ENCODE data around the gene GRPEL1.

Gene GRPEL1

DNA sequence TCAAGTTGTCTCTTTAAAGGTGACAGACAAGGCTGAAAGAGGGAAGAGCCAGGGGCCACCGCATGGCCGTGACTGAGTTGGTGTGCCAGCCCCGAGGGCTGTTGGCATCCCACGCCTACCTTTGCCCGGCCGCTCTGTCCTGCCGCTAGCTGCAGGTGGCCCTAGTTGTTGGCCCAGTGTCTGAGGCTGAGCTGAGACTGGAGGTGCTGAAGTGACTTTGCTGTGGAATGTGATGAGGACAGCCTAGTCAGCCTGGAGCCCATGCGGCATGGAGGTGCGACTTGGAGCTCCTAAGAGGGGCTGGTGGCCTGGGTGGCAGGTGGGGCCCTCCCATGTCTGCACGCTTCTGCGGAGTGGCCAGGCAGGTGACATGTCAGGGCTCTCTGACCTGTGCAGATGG, 18.1 kb downstream of the GRPEL1 start:
- TF ChIP-seq TCF12 (IDR thresholded peaks at IDR 0.05; ENCODE audit: low read depth) = no peak
- TF ChIP-seq, protein P1, sequence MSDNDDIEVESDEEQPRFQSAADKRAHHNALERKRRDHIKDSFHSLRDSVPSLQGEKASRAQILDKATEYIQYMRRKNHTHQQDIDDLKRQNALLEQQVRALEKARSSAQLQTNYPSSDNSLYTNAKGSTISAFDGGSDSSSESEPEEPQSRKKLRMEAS (IDR thresholded peaks at IDR 0.05) = no peak
- no peak for TF ChIP-seq FOXM1 (IDR thresholded peaks at IDR 0.05; ENCODE audit: borderline replicate concordance, low read depth)
- TF ChIP-seq, protein P2, sequence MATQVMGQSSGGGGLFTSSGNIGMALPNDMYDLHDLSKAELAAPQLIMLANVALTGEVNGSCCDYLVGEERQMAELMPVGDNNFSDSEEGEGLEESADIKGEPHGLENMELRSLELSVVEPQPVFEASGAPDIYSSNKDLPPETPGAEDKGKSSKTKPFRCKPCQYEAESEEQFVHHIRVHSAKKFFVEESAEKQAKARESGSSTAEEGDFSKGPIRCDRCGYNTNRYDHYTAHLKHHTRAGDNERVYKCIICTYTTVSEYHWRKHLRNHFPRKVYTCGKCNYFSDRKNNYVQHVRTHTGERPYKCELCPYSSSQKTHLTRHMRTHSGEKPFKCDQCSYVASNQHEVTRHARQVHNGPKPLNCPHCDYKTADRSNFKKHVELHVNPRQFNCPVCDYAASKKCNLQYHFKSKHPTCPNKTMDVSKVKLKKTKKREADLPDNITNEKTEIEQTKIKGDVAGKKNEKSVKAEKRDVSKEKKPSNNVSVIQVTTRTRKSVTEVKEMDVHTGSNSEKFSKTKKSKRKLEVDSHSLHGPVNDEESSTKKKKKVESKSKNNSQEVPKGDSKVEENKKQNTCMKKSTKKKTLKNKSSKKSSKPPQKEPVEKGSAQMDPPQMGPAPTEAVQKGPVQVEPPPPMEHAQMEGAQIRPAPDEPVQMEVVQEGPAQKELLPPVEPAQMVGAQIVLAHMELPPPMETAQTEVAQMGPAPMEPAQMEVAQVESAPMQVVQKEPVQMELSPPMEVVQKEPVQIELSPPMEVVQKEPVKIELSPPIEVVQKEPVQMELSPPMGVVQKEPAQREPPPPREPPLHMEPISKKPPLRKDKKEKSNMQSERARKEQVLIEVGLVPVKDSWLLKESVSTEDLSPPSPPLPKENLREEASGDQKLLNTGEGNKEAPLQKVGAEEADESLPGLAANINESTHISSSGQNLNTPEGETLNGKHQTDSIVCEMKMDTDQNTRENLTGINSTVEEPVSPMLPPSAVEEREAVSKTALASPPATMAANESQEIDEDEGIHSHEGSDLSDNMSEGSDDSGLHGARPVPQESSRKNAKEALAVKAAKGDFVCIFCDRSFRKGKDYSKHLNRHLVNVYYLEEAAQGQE (IDR thresholded peaks at IDR 0.05; ENCODE audit: low read depth) = no peak
- no peak for TF ChIP-seq RAD21 (IDR thresholded peaks at IDR 0.05; ENCODE audit: low read depth)
- TF ChIP-seq, protein P3, sequence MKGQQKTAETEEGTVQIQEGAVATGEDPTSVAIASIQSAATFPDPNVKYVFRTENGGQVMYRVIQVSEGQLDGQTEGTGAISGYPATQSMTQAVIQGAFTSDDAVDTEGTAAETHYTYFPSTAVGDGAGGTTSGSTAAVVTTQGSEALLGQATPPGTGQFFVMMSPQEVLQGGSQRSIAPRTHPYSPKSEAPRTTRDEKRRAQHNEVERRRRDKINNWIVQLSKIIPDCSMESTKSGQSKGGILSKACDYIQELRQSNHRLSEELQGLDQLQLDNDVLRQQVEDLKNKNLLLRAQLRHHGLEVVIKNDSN (IDR thresholded peaks at IDR 0.05) = no peak
- no peak for TF ChIP-seq EP300 (IDR thresholded peaks at IDR 0.05; ENCODE audit: borderline replicate concordance)
- no peak for TF ChIP-seq YY1 (IDR thresholded peaks at IDR 0.05; ENCODE audit: low read depth)
- TF ChIP-seq ZBTB7A (IDR thresholded peaks at IDR 0.05; ENCODE audit: low read depth) = no peak
- TF ChIP-seq TEAD4 (IDR thresholded peaks at IDR 0.05) = no peak
- TF ChIP-seq CEBPB (IDR thresholded peaks at IDR 0.05) = no peak
- TF ChIP-seq EGR1 (IDR thresholded peaks at IDR 0.05) = no peak

DNA sequence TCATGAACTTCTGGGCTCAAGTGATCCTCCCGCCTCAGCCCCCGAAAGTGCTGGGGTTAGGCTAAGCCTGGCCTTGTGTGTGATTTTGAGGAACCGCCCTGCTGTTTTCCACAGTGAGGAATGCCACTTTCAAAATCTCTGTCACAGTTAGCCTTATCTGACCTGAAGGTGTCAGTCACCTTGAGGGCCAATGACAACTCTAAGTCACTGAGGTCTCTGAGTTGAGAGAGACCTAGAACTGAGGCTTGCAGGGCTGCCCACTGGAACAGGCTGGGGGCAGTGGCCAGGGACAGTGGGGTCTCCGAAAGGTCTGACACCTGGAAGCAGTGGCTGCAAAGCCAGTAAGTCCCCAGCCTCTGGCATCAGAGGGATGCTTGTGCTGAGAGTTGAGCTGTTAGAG, 18.6 kb downstream of the GRPEL1 start:
- TF ChIP-seq FOXM1 (IDR thresholded peaks at IDR 0.05; ENCODE audit: borderline replicate concordance, low read depth) (no peak), NFIC (IDR thresholded peaks at IDR 0.05) (no peak), TCF12 (IDR thresholded peaks at IDR 0.05; ENCODE audit: low read depth) (no peak), EGR1 (IDR thresholded peaks at IDR 0.05) (no peak), CEBPB (IDR thresholded peaks at IDR 0.05) (no peak), YY1 (IDR thresholded peaks at IDR 0.05; ENCODE audit: low read depth) (no peak), RAD21 (IDR thresholded peaks at IDR 0.05; ENCODE audit: low read depth) (no peak), CREB1 (IDR thresholded peaks at IDR 0.05; ENCODE audit: low read depth) (no peak), TAF1 (IDR thresholded peaks at IDR 0.05; ENCODE audit: low read depth) (no peak), EP300 (IDR thresholded peaks at IDR 0.05; ENCODE audit: borderline replicate concordance) (no peak), ZBTB7A (IDR thresholded peaks at IDR 0.05; ENCODE audit: low read depth) (no peak)
- TF ChIP-seq, protein P3 (IDR thresholded peaks at IDR 0.05) = no peak
- TF ChIP-seq, protein P1 (IDR thresholded peaks at IDR 0.05) = no peak
- TF ChIP-seq, protein P2 (IDR thresholded peaks at IDR 0.05; ENCODE audit: low read depth) = no peak

DNA sequence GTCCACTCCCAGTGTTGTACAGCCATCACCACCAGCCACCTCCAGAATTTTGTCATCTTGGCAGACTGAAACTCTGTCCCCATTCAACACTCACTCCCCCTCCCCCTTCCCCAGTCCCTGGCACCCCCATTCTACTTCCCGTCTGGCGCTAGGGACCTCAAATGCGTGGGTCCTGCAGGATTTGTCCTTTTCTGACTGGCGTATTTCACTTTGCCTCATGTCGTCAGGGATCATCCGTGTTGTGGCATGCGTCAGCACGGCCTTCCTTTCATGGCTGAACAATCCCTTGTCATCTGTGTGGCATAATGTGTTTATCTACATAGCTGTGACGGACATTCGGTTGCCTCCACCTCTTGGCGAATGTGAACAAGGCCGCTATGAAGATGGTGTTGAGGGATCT, 19.2 kb downstream of the GRPEL1 start:
- TF ChIP-seq, protein P3 (IDR thresholded peaks at IDR 0.05) = no peak
- TF ChIP-seq, protein P1 (IDR thresholded peaks at IDR 0.05) = no peak
- TF ChIP-seq TCF12 (IDR thresholded peaks at IDR 0.05; ENCODE audit: low read depth) (no peak), NFIC (IDR thresholded peaks at IDR 0.05) (no peak), CEBPB (IDR thresholded peaks at IDR 0.05) (no peak), FOXM1 (IDR thresholded peaks at IDR 0.05; ENCODE audit: borderline replicate concordance, low read depth) (no peak), ZBTB7A (IDR thresholded peaks at IDR 0.05; ENCODE audit: low read depth) (no peak), EGR1 (IDR thresholded peaks at IDR 0.05) (no peak), TAF1 (IDR thresholded peaks at IDR 0.05; ENCODE audit: low read depth) (no peak), RAD21 (IDR thresholded peaks at IDR 0.05; ENCODE audit: low read depth) (no peak), YY1 (IDR thresholded peaks at IDR 0.05; ENCODE audit: low read depth) (no peak)
- TF ChIP-seq, protein P2 (IDR thresholded peaks at IDR 0.05; ENCODE audit: low read depth) = no peak

DNA sequence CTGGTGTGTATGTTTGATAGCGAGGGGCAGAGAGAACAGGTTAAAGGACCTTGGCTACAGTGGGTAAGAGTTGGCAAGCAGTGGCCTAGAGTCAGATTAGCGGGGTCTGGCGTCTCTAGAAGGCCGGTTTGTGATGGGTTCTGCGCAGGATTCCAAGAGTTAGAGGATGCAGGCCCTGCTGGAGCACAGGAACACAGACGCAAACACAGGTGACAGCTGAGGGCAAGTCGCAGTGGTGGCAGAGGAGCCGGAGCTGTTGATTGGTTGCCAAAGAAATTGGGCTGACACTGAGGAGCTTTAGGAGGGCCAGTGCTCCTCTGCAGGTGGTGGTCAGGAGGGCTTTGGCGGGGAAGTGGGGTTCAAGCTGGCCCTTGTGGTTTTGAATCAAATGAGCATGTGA, 20.9 kb downstream of the GRPEL1 start:
- TF ChIP-seq TEAD4 (IDR thresholded peaks at IDR 0.05) (no peak), TCF12 (IDR thresholded peaks at IDR 0.05; ENCODE audit: low read depth) (no peak), CEBPB (IDR thresholded peaks at IDR 0.05) (no peak), YY1 (IDR thresholded peaks at IDR 0.05; ENCODE audit: low read depth) (no peak), FOXM1 (IDR thresholded peaks at IDR 0.05; ENCODE audit: borderline replicate concordance, low read depth) (no peak), ZBTB7A (IDR thresholded peaks at IDR 0.05; ENCODE audit: low read depth) (no peak), EP300 (IDR thresholded peaks at IDR 0.05; ENCODE audit: borderline replicate concordance) (no peak), EGR1 (IDR thresholded peaks at IDR 0.05) (no peak), NFIC (IDR thresholded peaks at IDR 0.05) (no peak), TAF1 (IDR thresholded peaks at IDR 0.05; ENCODE audit: low read depth) (no peak), RAD21 (IDR thresholded peaks at IDR 0.05; ENCODE audit: low read depth) (no peak), CREB1 (IDR thresholded peaks at IDR 0.05; ENCODE audit: low read depth) (no peak)
- TF ChIP-seq, protein P3 (IDR thresholded peaks at IDR 0.05) = no peak
- TF ChIP-seq, protein P1 (IDR thresholded peaks at IDR 0.05) = no peak
- TF ChIP-seq, protein P2 (IDR thresholded peaks at IDR 0.05; ENCODE audit: low read depth) = no peak

All from Ishikawa (cell line).